ENCODE measurements around the gene SVOPL.

SVOPL gene

DNA sequence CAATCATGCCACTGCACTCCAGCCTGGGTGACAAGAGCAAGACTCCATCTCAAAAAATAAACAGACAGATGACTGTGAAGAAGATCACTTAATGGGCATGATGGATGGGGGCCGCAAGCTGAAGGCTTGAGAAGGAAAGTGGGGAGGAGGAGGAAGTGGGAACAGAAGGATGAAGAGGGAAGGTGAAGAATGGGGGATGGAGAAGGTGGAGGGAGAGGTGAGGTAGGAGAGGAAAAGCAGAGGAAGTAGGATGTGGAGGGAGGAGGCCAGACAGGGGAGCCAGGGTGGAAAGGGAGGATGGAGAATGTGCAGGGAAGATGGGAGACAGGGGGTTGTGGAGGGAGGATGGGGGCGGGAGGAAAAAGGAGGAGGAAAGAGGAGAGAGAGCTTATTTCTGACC lies 68.8 kb downstream of the SVOPL start:
- H3K4me3 ChIP-seq (ENCODE audit: control insufficient read depth, low read depth, low read length): no peak overlapping the region
- no peak for DNase-seq (ENCODE audit: low read depth)
- TF ChIP-seq, protein P1, sequence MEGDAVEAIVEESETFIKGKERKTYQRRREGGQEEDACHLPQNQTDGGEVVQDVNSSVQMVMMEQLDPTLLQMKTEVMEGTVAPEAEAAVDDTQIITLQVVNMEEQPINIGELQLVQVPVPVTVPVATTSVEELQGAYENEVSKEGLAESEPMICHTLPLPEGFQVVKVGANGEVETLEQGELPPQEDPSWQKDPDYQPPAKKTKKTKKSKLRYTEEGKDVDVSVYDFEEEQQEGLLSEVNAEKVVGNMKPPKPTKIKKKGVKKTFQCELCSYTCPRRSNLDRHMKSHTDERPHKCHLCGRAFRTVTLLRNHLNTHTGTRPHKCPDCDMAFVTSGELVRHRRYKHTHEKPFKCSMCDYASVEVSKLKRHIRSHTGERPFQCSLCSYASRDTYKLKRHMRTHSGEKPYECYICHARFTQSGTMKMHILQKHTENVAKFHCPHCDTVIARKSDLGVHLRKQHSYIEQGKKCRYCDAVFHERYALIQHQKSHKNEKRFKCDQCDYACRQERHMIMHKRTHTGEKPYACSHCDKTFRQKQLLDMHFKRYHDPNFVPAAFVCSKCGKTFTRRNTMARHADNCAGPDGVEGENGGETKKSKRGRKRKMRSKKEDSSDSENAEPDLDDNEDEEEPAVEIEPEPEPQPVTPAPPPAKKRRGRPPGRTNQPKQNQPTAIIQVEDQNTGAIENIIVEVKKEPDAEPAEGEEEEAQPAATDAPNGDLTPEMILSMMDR (conservative IDR thresholded peaks at IDR 0.05; ENCODE audit: control insufficient read depth, insufficient read depth, low read depth, low read length): no peak

DNA sequence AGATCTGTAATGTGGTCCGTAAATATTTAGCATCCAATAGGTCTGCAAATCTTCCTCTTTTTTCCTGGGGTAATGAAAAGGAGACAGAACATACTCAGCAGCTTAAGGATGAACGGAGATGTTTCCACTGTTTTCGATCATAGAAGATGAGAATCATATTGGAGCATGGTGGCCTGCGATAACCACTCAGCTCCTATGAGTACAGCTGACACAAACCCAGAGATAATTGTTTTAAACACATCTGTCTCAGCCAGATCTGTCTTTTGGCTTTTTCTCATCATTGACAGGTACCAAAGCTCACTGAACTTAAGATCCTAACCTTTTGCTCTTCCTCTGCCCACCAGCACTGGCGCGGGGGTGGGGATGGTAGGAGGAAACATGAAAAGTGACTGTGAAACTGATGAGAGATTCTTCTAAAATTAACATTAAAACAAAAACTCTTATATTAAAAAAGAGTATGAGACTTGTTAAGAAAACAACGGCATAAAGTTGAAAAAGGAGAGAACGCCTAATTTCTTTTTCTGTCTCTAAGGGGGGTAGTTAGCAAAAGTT lies 71.0 kb downstream of the SVOPL start:
- no peak for DNase-seq (ENCODE audit: low read depth)
- H3K4me3 ChIP-seq (ENCODE audit: control insufficient read depth, low read depth, low read length): no peak overlapping the region
- TF ChIP-seq, protein P1 (conservative IDR thresholded peaks at IDR 0.05; ENCODE audit: control insufficient read depth, insufficient read depth, low read depth, low read length): no peak

DNA sequence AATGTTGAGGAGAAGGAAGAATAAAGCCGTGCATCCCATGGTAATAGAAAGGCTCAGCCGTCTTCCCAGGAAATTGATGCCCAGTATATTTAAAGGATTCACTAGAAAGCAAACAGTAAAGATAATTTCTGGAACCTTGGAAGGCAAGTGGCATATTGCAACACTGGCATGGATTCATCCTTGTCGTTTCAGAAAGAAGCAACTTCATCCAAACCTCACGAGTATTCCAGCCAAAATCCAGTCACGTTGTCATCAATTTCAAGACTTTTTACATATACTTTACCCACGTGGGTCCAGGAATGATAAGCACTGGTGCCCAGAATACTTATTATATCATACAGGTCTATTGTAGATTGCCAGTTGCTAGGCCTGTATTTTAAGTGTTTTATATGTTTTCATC lies 73.8 kb downstream of the SVOPL start:
- DNase-seq (ENCODE audit: low read depth): no peak
- no peak overlapping the region for H3K4me3 ChIP-seq (ENCODE audit: control insufficient read depth, low read depth, low read length)
- TF ChIP-seq, protein P1 (conservative IDR thresholded peaks at IDR 0.05; ENCODE audit: control insufficient read depth, insufficient read depth, low read depth, low read length): no peak

GRCh38 chr7:138626846-138627245 lies 74.3 kb downstream of the SVOPL start:
- TF ChIP-seq, protein P1 (conservative IDR thresholded peaks at IDR 0.05; ENCODE audit: control insufficient read depth, insufficient read depth, low read depth, low read length): no peak
- H3K4me3 ChIP-seq (ENCODE audit: control insufficient read depth, low read depth, low read length): no peak overlapping the region
- DNase-seq (ENCODE audit: low read depth): no peak

DNA sequence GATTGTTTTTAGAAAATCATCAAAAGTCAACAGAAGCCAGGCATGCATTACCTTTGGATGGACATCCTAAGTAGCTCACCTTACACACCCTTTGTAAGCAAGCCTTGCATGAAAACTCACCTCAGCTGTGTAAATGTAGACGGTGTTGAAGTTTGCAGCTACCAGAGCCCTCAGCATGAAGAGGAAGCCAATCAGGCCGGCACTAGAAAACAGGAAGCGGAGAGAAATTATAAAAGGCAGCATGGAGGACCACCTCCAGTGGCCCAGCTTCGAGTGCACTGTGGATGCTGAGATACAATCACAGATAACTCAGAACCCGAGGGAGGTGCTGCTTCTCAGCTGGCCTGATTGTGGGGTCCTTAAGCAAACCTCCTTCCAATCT lies 75.3 kb downstream of the SVOPL start:
- no peak overlapping the region for H3K4me3 ChIP-seq (ENCODE audit: control insufficient read depth, low read depth, low read length)
- no peak for DNase-seq (ENCODE audit: low read depth)
- TF ChIP-seq, protein P1 (conservative IDR thresholded peaks at IDR 0.05; ENCODE audit: control insufficient read depth, insufficient read depth, low read depth, low read length): no peak

DNA sequence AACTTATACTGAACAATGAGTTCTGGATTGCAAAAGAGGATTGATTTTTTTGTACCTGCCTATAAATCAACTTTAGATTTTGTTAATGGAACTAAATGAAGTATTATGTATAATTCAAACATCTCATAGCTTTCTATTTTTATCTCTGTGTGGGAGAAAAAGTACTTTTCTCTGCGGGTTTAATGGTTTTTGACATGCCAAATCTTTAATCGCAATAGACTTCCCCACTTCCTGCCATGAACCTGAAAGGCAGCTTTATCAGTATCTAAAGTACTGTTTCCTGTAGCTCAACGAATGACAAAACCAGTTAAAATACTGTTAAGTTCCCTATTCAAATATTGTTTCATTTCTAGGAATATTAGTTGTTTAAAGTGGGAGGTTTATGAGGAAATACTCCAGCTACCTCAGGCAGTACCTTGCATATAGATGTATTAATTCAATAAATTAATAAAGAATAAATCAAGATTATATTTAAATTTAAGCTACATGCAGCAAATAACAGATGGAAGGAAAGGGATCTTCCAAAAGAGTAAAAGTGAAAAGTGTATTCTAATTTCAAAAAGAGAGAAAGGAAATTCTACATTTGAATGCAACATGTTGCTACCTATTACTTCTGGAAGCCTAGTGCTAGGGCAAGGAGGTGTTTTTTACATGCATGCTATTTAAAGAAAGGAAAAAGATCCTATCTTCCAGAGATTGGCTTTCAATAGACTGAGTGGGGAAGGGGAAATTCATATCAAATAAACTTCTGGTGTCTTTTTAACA lies 75.9 kb downstream of the SVOPL start:
- no peak overlapping the region for H3K4me3 ChIP-seq (ENCODE audit: control insufficient read depth, low read depth, low read length)
- TF ChIP-seq, protein P1 (conservative IDR thresholded peaks at IDR 0.05; ENCODE audit: control insufficient read depth, insufficient read depth, low read depth, low read length): no peak
- no peak for DNase-seq (ENCODE audit: low read depth)
